ENCODE measurements around the gene SAP30BP. TPM values are rescaled to one million over a fixed set of nuclear protein-coding genes. Genes with fewer than 3 reads are reported as not detected.

SAP30BP gene
- total RNA-seq, 4 donors from 2014 or later, result 68.2 to 87.2 (median 77.2) TPM

- peak overlapping the region; percentile 29 to 57 for H3K4me3 ChIP-seq
- peak; percentile 81 for ATAC-seq
- H3K27me3 ChIP-seq, result no peaks in the 10 kb centered on the region
- no peaks in the 10 kb centered on the region for H3K9me3 ChIP-seq
- TF ChIP-seq POLR2AphosphoS5 (IDR thresholded peaks at IDR 0.05) (no peak), EP300 (IDR thresholded peaks at IDR 0.05) (no peak), POLR2A (IDR thresholded peaks at IDR 0.05) (peak; percentile 30 to 40), CTCF (IDR thresholded peaks at IDR 0.05) (peak in 3 of 4 experiments; percentile 71 to 87 (median 74))
- H3K4me1 ChIP-seq, result peaks cover 0 to 37% (median 12%) of the 10 kb centered on the region in 3 donors
- peaks cover 0 to 91% of the 10 kb centered on the region in 2 donors for H3K36me3 ChIP-seq
- WGBS, 2 donors (ENCODE audit: low coverage in 1 of 2), result no CpG with 5 or more reads among the region's 76 CpGs
- H3K27ac ChIP-seq, result peak overlapping the region in 3 of 4 donors; percentile 65 to 83 (median 72)
Measured at GRCh38 chr17:75753514-75754377, 86.6 kb downstream of the SAP30BP start.

GRCh38 chr17:75754378-75755204 lies 87.5 kb downstream of the SAP30BP start:
- peak overlapping the region in 1 of 2 donors; percentile 57 for H3K4me3 ChIP-seq
- peaks cover 0 to 93% of the 10 kb centered on the region in 2 donors for H3K36me3 ChIP-seq
- no peak for ATAC-seq
- 61% methylated on average over 14 of the region's 27 CpGs; no CpG with 5 or more reads in 1 of the 2 donors for WGBS, 2 donors (ENCODE audit: low coverage in 1 of 2)
- H3K4me1 ChIP-seq, result peaks cover 0 to 32% (median 12%) of the 10 kb centered on the region in 3 donors
- H3K27me3 ChIP-seq, result no peaks in the 10 kb centered on the region
- TF ChIP-seq POLR2AphosphoS5 (IDR thresholded peaks at IDR 0.05) (no peak), EP300 (IDR thresholded peaks at IDR 0.05) (no peak), CTCF (IDR thresholded peaks at IDR 0.05) (no peak), POLR2A (IDR thresholded peaks at IDR 0.05) (no peak)
- peak overlapping the region in 2 of 4 donors; percentile 65 to 83 for H3K27ac ChIP-seq
- no peaks in the 10 kb centered on the region for H3K9me3 ChIP-seq

GRCh38 chr17:75755205-75755901 lies 88.2 kb downstream of the SAP30BP start:
- no peak overlapping the region for H3K27ac ChIP-seq

More at GRCh38 chr17:75755205-75755901, 88.2 kb downstream of the SAP30BP start:
- H3K4me3 ChIP-seq, result no peak overlapping the region
- peaks cover 0 to 25% (median 12%) of the 10 kb centered on the region in 3 donors for H3K4me1 ChIP-seq
- no peaks in the 10 kb centered on the region for H3K9me3 ChIP-seq
- TF ChIP-seq POLR2A (IDR thresholded peaks at IDR 0.05) (no peak), POLR2AphosphoS5 (IDR thresholded peaks at IDR 0.05) (no peak), CTCF (IDR thresholded peaks at IDR 0.05) (no peak), EP300 (IDR thresholded peaks at IDR 0.05) (no peak)
- H3K27me3 ChIP-seq, result no peaks in the 10 kb centered on the region
- 60% methylated on average over 1 of the region's 20 CpGs; no CpG with 5 or more reads in 1 of the 2 donors for WGBS, 2 donors (ENCODE audit: low coverage in 1 of 2)
- peaks cover 0 to 96% of the 10 kb centered on the region in 2 donors for H3K36me3 ChIP-seq
- no peak for ATAC-seq

Measured in gastroesophageal sphincter (tissue), 4 donors.